Measurements from ENCODE around the gene DHRS3. TPM values are rescaled to one million over a fixed set of nuclear protein-coding genes. Genes with fewer than 3 reads are reported as not detected.

Gene DHRS3
- total RNA-seq, 3 donors from 2014 or later, result 85.9 to 141 (median 90.1) TPM

GRCh38 chr1:12537906-12538461 lies 80.0 kb downstream of the DHRS3 start:
- TF ChIP-seq CTCF (IDR thresholded peaks at IDR 0.05), result no peak
- Histone ChIP-seq H3K4me1 (ENCODE audit: low read depth) (no peaks in the 10 kb centered on the region), H3K4me3 (no peak overlapping the region), H3K9me3 (no peaks in the 10 kb centered on the region), H3K36me3 (ENCODE audit: low read depth) (no peaks in the 10 kb centered on the region)
- ATAC-seq, result no peak
- DNase-seq, result no peak
- intact Hi-C loops (cut with DNase I, micrococcal nuclease), result no loop called here

- no peaks in the 10 kb centered on the region for H3K4me1 ChIP-seq (ENCODE audit: low read depth)
- no peak overlapping the region for H3K4me3 ChIP-seq
- no peaks in the 10 kb centered on the region for H3K9me3 ChIP-seq
- H3K36me3 ChIP-seq (ENCODE audit: low read depth), result no peaks in the 10 kb centered on the region
- ATAC-seq (no peak), DNase-seq (no peak)
- intact Hi-C loops (cut with DNase I, micrococcal nuclease), result no loop called here
- TF ChIP-seq CTCF (IDR thresholded peaks at IDR 0.05), result no peak
Measured at GRCh38 chr1:12537294-12537693, 80.7 kb downstream of the DHRS3 start.

GRCh38 chr1:12536023-12536639 lies 81.9 kb downstream of the DHRS3 start:
- DNase-seq (no peak), ATAC-seq (no peak)
- intact Hi-C loops (cut with DNase I, micrococcal nuclease), result no loop called here
- H3K9me3 ChIP-seq, result no peaks in the 10 kb centered on the region
- H3K36me3 ChIP-seq (ENCODE audit: low read depth), result no peaks in the 10 kb centered on the region
- TF ChIP-seq CTCF (IDR thresholded peaks at IDR 0.05), result no peak
- H3K4me3 ChIP-seq, result no peak overlapping the region
- H3K4me1 ChIP-seq (ENCODE audit: low read depth), result no peaks in the 10 kb centered on the region

GRCh38 chr1:12532405-12533315 lies 85.3 kb downstream of the DHRS3 start:
- TF ChIP-seq CTCF (IDR thresholded peaks at IDR 0.05), result no peak
- Histone ChIP-seq H3K9me3 (no peaks in the 10 kb centered on the region), H3K4me1 (ENCODE audit: low read depth) (peaks cover 19% of the 10 kb centered on the region), H3K36me3 (ENCODE audit: low read depth) (no peaks in the 10 kb centered on the region), H3K4me3 (no peak overlapping the region)
- DNase-seq (no peak), ATAC-seq (no peak)
- intact Hi-C loops (cut with DNase I, micrococcal nuclease), result no loop called here

GRCh38 chr1:12531179-12531499 lies 86.9 kb downstream of the DHRS3 start:
- DNase-seq (no peak), ATAC-seq (no peak)
- no peaks in the 10 kb centered on the region for H3K9me3 ChIP-seq
- no peak for TF ChIP-seq CTCF (IDR thresholded peaks at IDR 0.05)
- intact Hi-C loops (cut with DNase I, micrococcal nuclease), result no loop called here
- H3K4me3 ChIP-seq, result no peak overlapping the region
- H3K4me1 ChIP-seq (ENCODE audit: low read depth), result peaks cover 22% of the 10 kb centered on the region
- H3K36me3 ChIP-seq (ENCODE audit: low read depth), result no peaks in the 10 kb centered on the region

Data from mucosa of descending colon (tissue), 3 donors.